Measurements from ENCODE around the gene FMN1. TPM values are rescaled to one million over a fixed set of nuclear protein-coding genes. Genes with fewer than 3 reads are reported as not detected.
A peak's percentile ranks its signal among the peaks of the same experiment; 100 is the strongest.

Gene FMN1
- total RNA-seq, 1 experiment from 2014 or later = 2.4 TPM

GRCh38 chr15:32794973-32795372 is 399.5 kb downstream of the FMN1 start:
- no peaks in the 10 kb centered on the region for H3K79me2 ChIP-seq (ENCODE audit: low read length)
- intact Hi-C loops (cut with micrococcal nuclease) = no loop called here
- H3K4me1 ChIP-seq (ENCODE audit: insufficient read depth, low read length) = peaks cover 25% of the 10 kb centered on the region
- H3K9me3 ChIP-seq (ENCODE audit: low read length) = no peaks in the 10 kb centered on the region
- H3K9me2 ChIP-seq (replicated peaks; ENCODE audit: low read length) = no peaks in the 10 kb centered on the region
- no peaks in the 10 kb centered on the region for H3F3A ChIP-seq (ENCODE audit: low read length, unreplicated experiment)
- H3K27ac ChIP-seq (ENCODE audit: low read length) = peak overlapping the region; percentile 46
- DNase-seq = peak; percentile 80
- ATAC-seq = peak; percentile 48; the same call in 1 of the 2 replicates
- no peak overlapping the region for H3K4me3 ChIP-seq (ENCODE audit: low read length)
- H3K9ac ChIP-seq (ENCODE audit: low read length) = no peak overlapping the region
- ChIA-PET CTCF (no interaction called here), POLR2A (ENCODE audit: unreplicated experiment) (no interaction called here)
- no peaks in the 10 kb centered on the region for H3K27me3 ChIP-seq (ENCODE audit: low read length)
- H2AFZ ChIP-seq (ENCODE audit: low read length) = no peak overlapping the region
- H3K36me3 ChIP-seq (ENCODE audit: low read depth, low read length) = no peaks in the 10 kb centered on the region
- TF ChIP-seq CTCF (conservative IDR thresholded peaks at IDR 0.05; ENCODE audit: low read depth, low read length) (no peak), EZH2 (IDR thresholded peaks at IDR 0.05; ENCODE audit: low read length, unreplicated experiment) (no peak), EZH2phosphoT487 (IDR thresholded peaks at IDR 0.05; ENCODE audit: borderline replicate concordance, low read length) (no peak)
- peak overlapping the region; percentile 37; the same call in 1 of the 2 replicates for H3K4me2 ChIP-seq (ENCODE audit: low read length)
- no TSS peak for BruUV-seq (replicated peaks)
- H4K20me1 ChIP-seq (ENCODE audit: low read length) = no peaks in the 10 kb centered on the region

DNA sequence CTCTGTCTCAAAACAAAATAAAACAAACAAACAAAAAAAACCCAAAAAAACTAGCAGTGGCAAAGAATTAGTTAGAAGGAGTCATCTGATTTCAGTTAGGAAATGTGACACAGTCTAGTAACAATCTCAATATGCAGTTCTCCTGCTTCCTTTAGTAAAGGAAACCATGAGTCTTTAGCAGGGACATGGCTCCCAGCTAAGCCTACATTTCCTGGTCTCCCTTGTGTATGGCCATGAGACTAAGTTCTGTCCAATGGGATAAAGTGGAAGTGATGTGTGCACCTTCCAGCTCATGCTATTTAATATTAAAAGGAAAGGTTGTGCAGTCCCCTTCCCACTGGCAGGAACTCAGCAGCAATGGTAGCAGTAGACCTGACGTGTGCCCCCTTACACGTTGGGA is 402.1 kb downstream of the FMN1 start:
- ChIA-PET POLR2A (ENCODE audit: unreplicated experiment) (no interaction called here), CTCF (no interaction called here)
- Histone ChIP-seq H3K9me3 (ENCODE audit: low read length) (no peaks in the 10 kb centered on the region), H3K4me3 (ENCODE audit: low read length) (no peak overlapping the region), H3K27me3 (ENCODE audit: low read length) (no peaks in the 10 kb centered on the region), H3K36me3 (ENCODE audit: low read depth, low read length) (no peaks in the 10 kb centered on the region), H3K9ac (ENCODE audit: low read length) (no peak overlapping the region), H3K4me1 (ENCODE audit: insufficient read depth, low read length) (peaks cover 30% of the 10 kb centered on the region), H4K20me1 (ENCODE audit: low read length) (no peaks in the 10 kb centered on the region), H3K4me2 (ENCODE audit: low read length) (no peak overlapping the region), H3F3A (ENCODE audit: low read length, unreplicated experiment) (no peaks in the 10 kb centered on the region), H2AFZ (ENCODE audit: low read length) (no peak overlapping the region), H3K79me2 (ENCODE audit: low read length) (no peaks in the 10 kb centered on the region), H3K27ac (ENCODE audit: low read length) (no peak overlapping the region), H3K9me2 (replicated peaks; ENCODE audit: low read length) (no peaks in the 10 kb centered on the region)
- TF ChIP-seq EZH2 (IDR thresholded peaks at IDR 0.05; ENCODE audit: low read length, unreplicated experiment) = no peak
- TF ChIP-seq CTCF (conservative IDR thresholded peaks at IDR 0.05; ENCODE audit: low read depth, low read length) = no peak
- TF ChIP-seq EZH2phosphoT487 (IDR thresholded peaks at IDR 0.05; ENCODE audit: borderline replicate concordance, low read length) = no peak
- DNase-seq (no peak), ATAC-seq (no peak)
- intact Hi-C loops (cut with micrococcal nuclease) = no loop called here
- BruUV-seq (replicated peaks) = no TSS peak

DNA sequence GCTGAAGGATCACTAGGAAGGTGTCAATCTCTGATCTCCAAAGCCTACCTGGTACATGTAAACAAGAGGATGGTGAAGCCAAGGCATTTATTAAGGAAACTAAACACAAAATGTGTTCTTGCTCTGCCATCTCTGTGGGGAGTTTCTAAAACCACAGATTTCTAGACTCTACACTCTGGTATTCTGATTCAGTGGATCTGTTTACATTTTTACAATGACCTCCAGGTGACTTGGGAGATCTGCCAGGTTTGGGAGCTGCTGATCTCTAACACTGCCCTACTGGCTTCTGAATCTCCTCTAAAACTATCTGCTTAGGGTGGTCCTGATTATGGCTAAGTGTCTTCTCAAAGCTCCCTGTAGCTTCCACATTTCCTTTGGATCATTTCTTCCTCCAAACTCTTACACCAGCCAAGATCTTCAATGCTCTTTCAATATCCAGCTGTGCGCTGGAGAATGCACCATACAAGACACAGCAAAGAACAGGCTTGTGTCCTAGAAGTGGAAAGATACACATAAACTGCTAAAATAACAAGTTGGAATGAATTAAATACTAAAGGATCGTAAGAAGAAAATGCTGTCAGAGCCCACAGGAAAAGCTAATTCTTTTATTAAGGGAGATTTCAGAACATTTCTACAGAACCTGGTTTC is 404.0 kb downstream of the FMN1 start:
- BruUV-seq (replicated peaks) = no TSS peak
- Histone ChIP-seq H3K4me1 (ENCODE audit: insufficient read depth, low read length) (peaks cover 42% of the 10 kb centered on the region), H3K36me3 (ENCODE audit: low read depth, low read length) (no peaks in the 10 kb centered on the region), H3K79me2 (ENCODE audit: low read length) (no peaks in the 10 kb centered on the region), H3F3A (ENCODE audit: low read length, unreplicated experiment) (no peaks in the 10 kb centered on the region), H3K9me3 (ENCODE audit: low read length) (no peaks in the 10 kb centered on the region), H3K27me3 (ENCODE audit: low read length) (no peaks in the 10 kb centered on the region), H3K9ac (ENCODE audit: low read length) (no peak overlapping the region), H2AFZ (ENCODE audit: low read length) (no peak overlapping the region), H4K20me1 (ENCODE audit: low read length) (no peaks in the 10 kb centered on the region), H3K4me2 (ENCODE audit: low read length) (peak overlapping the region; percentile 28; the same call in 1 of the 2 replicates), H3K9me2 (replicated peaks; ENCODE audit: low read length) (no peaks in the 10 kb centered on the region), H3K27ac (ENCODE audit: low read length) (peak overlapping the region; percentile 15), H3K4me3 (ENCODE audit: low read length) (no peak overlapping the region)
- ChIA-PET POLR2A (ENCODE audit: unreplicated experiment) (no interaction called here), CTCF (no interaction called here)
- no peak for TF ChIP-seq CTCF (conservative IDR thresholded peaks at IDR 0.05; ENCODE audit: low read depth, low read length)
- TF ChIP-seq EZH2 (IDR thresholded peaks at IDR 0.05; ENCODE audit: low read length, unreplicated experiment) = no peak
- TF ChIP-seq EZH2phosphoT487 (IDR thresholded peaks at IDR 0.05; ENCODE audit: borderline replicate concordance, low read length) = no peak
- intact Hi-C loops (cut with micrococcal nuclease) = no loop called here
- DNase-seq = peak; percentile 73
- ATAC-seq = peak; percentile 65

Measured in PC-3 (cell line).